HEK293T (cell line): Measurements from ENCODE around the gene GPC1.

Experiments used
- LEF1 ChIP-seq: fragments of 450-650 bp; IDR thresholded peaks from 2 replicates; pipeline ENCODE4 v1.6.1; 2017; ENCODE audit warnings: mild to moderate bottlenecking, borderline replicate concordance
- NFRKB ChIP-seq: fragments of 450-650 bp; IDR thresholded peaks from 2 replicates; pipeline ENCODE4 v1.6.1; 2016; ENCODE audit warnings: mild to moderate bottlenecking, moderate library complexity
- TARDBP ChIP-seq: fragments of 450-650 bp; IDR thresholded peaks from 2 replicates; pipeline ENCODE4 v1.6.1; 2016
- ZNF384 ChIP-seq: fragments of 450-650 bp; IDR thresholded peaks from 2 replicates; pipeline ENCODE4 v1.6.1; 2016

DNA sequence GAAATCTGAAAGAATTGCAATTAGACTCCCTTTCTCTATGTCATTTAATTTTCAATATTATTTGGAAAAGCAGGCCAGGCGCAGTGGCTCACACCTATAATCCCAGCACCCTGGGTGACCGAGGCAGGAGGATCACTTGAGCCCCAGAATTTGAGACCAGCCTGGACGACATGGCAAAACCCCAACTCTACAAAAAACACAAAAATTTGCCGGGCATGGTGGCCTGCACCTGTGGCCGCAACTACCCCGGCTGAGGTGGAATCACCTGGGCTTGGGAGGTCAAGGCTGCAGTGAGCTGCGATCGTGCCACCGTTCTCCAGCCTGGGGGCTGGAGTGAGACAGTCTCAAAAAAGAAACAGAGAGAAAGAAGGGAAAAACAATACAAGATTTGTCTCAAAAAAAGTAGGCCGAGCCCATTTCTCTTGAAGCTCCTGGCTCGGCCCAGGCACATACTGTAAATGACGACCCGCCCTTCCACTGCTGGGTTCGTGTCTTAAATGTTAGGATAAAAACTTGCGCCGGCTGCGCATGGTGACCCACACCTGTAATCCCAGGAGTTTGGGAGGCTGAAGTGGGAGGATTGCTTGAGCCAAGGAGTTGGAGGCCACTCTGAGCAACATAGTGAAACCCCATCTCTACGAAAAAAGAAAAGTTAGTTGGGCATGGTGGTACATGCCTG, 31.1 kb upstream of the GPC1 start:
- no peak for TF ChIP-seq ZNF384
- TF ChIP-seq LEF1: no peak
- TF ChIP-seq TARDBP: no peak
- no peak for TF ChIP-seq NFRKB
